ENCODE measurements around the gene C19orf44.

DNA sequence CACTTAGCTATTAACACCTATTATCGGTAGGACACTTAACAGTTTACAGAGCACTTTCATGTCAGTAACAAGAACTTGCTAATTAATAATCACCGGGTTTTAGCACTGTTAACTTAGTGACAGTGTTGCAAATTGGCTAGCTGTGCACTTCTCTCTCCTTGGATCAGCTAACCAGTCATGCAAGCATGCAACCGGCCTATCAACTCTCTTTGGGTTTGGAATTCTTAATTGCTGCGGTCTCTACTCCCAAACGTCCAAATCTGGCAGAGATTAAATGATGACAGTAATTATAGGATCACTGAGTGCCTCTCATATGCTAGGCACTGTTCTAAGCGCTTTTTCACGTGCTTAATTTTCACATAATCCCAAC is 25.7 kb upstream of the C19orf44 start:
- TF ChIP-seq EZH2phosphoT487 (IDR thresholded peaks at IDR 0.05; ENCODE audit: insufficient read depth, low read depth) (no peak), EZH2 (IDR thresholded peaks at IDR 0.05; ENCODE audit: insufficient read depth, poor library complexity, severe bottlenecking) (no peak)

Measured in GM23248 (cell line).